PFSK-1 (cell line): ENCODE measurements around the gene MOCOS. TPM values are rescaled to one million over a fixed set of nuclear protein-coding genes. Genes with fewer than 3 reads are reported as not detected.

Source experiments
- FOXP2 ChIP-seq: optimal IDR thresholded peaks from 2 replicates; pipeline ENCODE3; 2011; ENCODE audit warnings: borderline replicate concordance, control low read depth, inconsistent platforms; ENCODE audit not compliant: insufficient read depth; ENCODE audit errors: extremely low read length, extremely low read depth
- POLR2AphosphoS5 ChIP-seq: IDR thresholded peaks from 2 replicates; pipeline ENCODE4 v1.6.1; 2012; ENCODE audit warnings: low read depth, mild to moderate bottlenecking, control low read depth, low read length, moderate library complexity
- REST ChIP-seq, 2 experiments: IDR thresholded peaks; 2 replicates each; pipeline versions ENCODE4 v1.6.1 to v1.8.0; 2011 to 2012; ENCODE audit warnings: low read depth in 2 of 2, low read length in 2 of 2, control low read depth in 1 of 2, inconsistent platforms in 1 of 2, mild to moderate bottlenecking in 1 of 2, moderate library complexity in 1 of 2; ENCODE audit not compliant: insufficient read depth in 1 of 2
- SIN3A ChIP-seq: IDR thresholded peaks from 2 replicates; pipeline ENCODE4 v1.6.1; 2012; ENCODE audit warnings: mild to moderate bottlenecking, low read length, moderate library complexity, borderline replicate concordance; ENCODE audit not compliant: insufficient read depth
- TAF1 ChIP-seq: IDR thresholded peaks from 2 replicates; pipeline ENCODE4 v1.6.1; 2012; ENCODE audit warnings: low read length, control low read depth, borderline replicate concordance; ENCODE audit not compliant: insufficient read depth
- polyA plus RNA-seq: library from polyadenylated mRNA; unstranded; fragments of >200 nt; gene quantifications from one replicate; pipeline ENCODE4 v1.2.1, GENCODE V29; 2012; ENCODE audit warnings: low read depth, missing spikeins; ENCODE audit not compliant: insufficient read length

MOCOS gene
- polyA plus RNA-seq = 24.9 TPM

GRCh38 chr18:36187193-36187825 lies at the start of gene MOCOS:
TSS of gene MOCOS (plus strand) at chr18:36187497. CDS start at chr18:36187540, 43 bp downstream.
- no peak for TF ChIP-seq SIN3A
- TF ChIP-seq FOXP2 = no peak
- peak; percentile 68 for TF ChIP-seq POLR2AphosphoS5
- TF ChIP-seq TAF1 = 0 out of 2 replicates have a peak, but pooled peaks have one; percentile 53
- TF ChIP-seq REST (IDR thresholded peaks at IDR 0.05; ENCODE audit: insufficient read depth in 1 of 2, low read depth in 2 of 2, low read length in 2 of 2) = no peak

GRCh38 chr18:36139245-36139644 lies 48.1 kb upstream of the MOCOS start:
- TF ChIP-seq TAF1 = no peak
- TF ChIP-seq POLR2AphosphoS5 = no peak
- no peak for TF ChIP-seq FOXP2
- no peak for TF ChIP-seq REST (IDR thresholded peaks at IDR 0.05; ENCODE audit: insufficient read depth in 1 of 2, low read depth in 2 of 2, low read length in 2 of 2)
- no peak for TF ChIP-seq SIN3A

- no peak for TF ChIP-seq REST (IDR thresholded peaks at IDR 0.05; ENCODE audit: insufficient read depth in 1 of 2, low read depth in 2 of 2, low read length in 2 of 2)
- TF ChIP-seq TAF1 = no peak
- TF ChIP-seq SIN3A = no peak
- TF ChIP-seq POLR2AphosphoS5 = no peak
- TF ChIP-seq FOXP2 = no peak
Observed at GRCh38 chr18:36141576-36141975, 45.7 kb upstream of the MOCOS start.

GRCh38 chr18:36142751-36143150 lies 44.5 kb upstream of the MOCOS start:
- TF ChIP-seq POLR2AphosphoS5 (no peak), REST (IDR thresholded peaks at IDR 0.05; ENCODE audit: insufficient read depth in 1 of 2, low read depth in 2 of 2, low read length in 2 of 2) (no peak), TAF1 (no peak), FOXP2 (no peak), SIN3A (no peak)

GRCh38 chr18:36143391-36143790 lies 43.9 kb upstream of the MOCOS start:
- TF ChIP-seq TAF1 = no peak
- no peak for TF ChIP-seq SIN3A
- no peak for TF ChIP-seq POLR2AphosphoS5
- no peak for TF ChIP-seq FOXP2
- TF ChIP-seq REST (IDR thresholded peaks at IDR 0.05; ENCODE audit: insufficient read depth in 1 of 2, low read depth in 2 of 2, low read length in 2 of 2) = no peak
